ENCODE results near the gene ARL8B. TPM values are rescaled to one million over a fixed set of nuclear protein-coding genes. Genes with fewer than 3 reads are reported as not detected.
"Not testable (repeated sequence)": the region's sequence is repeated elsewhere in the genome, so short reads cannot be mapped to it uniquely, and the experiment has no call there.

Gene ARL8B
- total RNA-seq, 3 donors from 2014 or later = 47.2 to 68.5 (median 52.3) TPM

DNA sequence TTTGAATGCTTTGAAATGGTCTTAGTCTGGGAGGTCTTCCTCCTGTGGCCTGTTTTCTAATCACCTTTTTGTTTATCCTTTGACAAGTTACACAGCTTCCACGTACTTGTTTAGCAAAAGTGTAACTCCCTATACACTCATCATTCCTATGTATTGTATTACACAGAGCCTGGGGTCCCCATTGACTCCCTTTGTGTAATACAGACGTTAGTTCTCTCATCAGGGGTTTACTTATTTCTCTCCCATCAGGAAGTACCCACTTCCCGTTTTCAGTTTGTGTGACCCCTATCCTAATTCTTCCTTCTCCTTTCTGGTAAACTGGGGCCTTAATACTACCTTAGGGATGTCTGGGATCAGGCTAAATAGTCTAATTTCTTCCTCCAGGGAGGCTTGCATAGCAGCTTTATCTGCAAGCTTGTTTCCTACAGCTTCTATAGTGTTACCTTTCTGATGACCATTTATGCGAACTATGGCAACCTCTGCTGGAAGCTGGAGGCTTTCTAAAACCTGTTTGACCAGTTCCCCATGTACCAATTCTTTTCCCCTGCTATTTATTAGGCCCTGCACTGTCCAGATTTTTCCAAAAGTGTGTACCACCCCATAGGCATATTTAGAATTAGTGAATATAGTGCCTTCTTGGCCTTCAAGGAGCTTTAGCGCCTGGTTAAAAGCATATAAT is 22.4 kb downstream of the ARL8B start:
- Histone ChIP-seq H3K4me1 (no peaks in the 10 kb centered on the region), H3K27me3 (no peaks in the 10 kb centered on the region), H3K4me3 (no peak overlapping the region), H3K36me3 (no peaks in the 10 kb centered on the region), H3K27ac (peak overlapping the region; percentile 20 to 48), H3K9me3 (no peaks in the 10 kb centered on the region)
- no peak for DNase-seq (ENCODE audit: low spot score in 2 of 2)
- TF ChIP-seq POLR2AphosphoS5 (IDR thresholded peaks at IDR 0.05) = no peak
- no peak for TF ChIP-seq CTCF (IDR thresholded peaks at IDR 0.05)
- TF ChIP-seq POLR2A (IDR thresholded peaks at IDR 0.05) = no peak
- intact Hi-C loops (cut with DNase I; ENCODE audit: low total_unique reads) = no loop called here

GRCh38 chr3:5145120-5145519 is 23.0 kb downstream of the ARL8B start:
- intact Hi-C loops (cut with DNase I; ENCODE audit: low total_unique reads) = no loop called here
- Histone ChIP-seq H3K36me3 (no peaks in the 10 kb centered on the region), H3K4me1 (no peaks in the 10 kb centered on the region), H3K4me3 (no peak overlapping the region), H3K27ac (peak overlapping the region; percentile 20 to 25), H3K9me3 (no peaks in the 10 kb centered on the region), H3K27me3 (no peaks in the 10 kb centered on the region)
- DNase-seq (ENCODE audit: low spot score in 2 of 2) = no peak
- no peak for TF ChIP-seq POLR2AphosphoS5 (IDR thresholded peaks at IDR 0.05)
- no peak for TF ChIP-seq POLR2A (IDR thresholded peaks at IDR 0.05)
- no peak for TF ChIP-seq CTCF (IDR thresholded peaks at IDR 0.05)

GRCh38 chr3:5147152-5147551 is 25.1 kb downstream of the ARL8B start:
- H3K9me3 ChIP-seq; H3K27me3 ChIP-seq; DNase-seq (ENCODE audit: low spot score in 2 of 2); intact Hi-C loops (cut with DNase I; ENCODE audit: low total_unique reads); H3K27ac ChIP-seq; H3K4me1 ChIP-seq; H3K36me3 ChIP-seq; H3K4me3 ChIP-seq: not testable (repeated sequence)

- DNase-seq (ENCODE audit: low spot score in 2 of 2) = no peak
- H3K36me3 ChIP-seq = no peaks in the 10 kb centered on the region
- TF ChIP-seq POLR2AphosphoS5 (IDR thresholded peaks at IDR 0.05) = no peak
- no peak for TF ChIP-seq POLR2A (IDR thresholded peaks at IDR 0.05)
- TF ChIP-seq CTCF (IDR thresholded peaks at IDR 0.05) = no peak
- H3K27ac ChIP-seq = no peak overlapping the region
- H3K4me1 ChIP-seq = no peaks in the 10 kb centered on the region
- intact Hi-C loops (cut with DNase I; ENCODE audit: low total_unique reads) = no loop called here
- no peaks in the 10 kb centered on the region for H3K27me3 ChIP-seq
- H3K9me3 ChIP-seq = no peaks in the 10 kb centered on the region
- no peak overlapping the region for H3K4me3 ChIP-seq
Observed at GRCh38 chr3:5149306-5149880, 27.3 kb downstream of the ARL8B start.

GRCh38 chr3:5151586-5151985 is 29.5 kb downstream of the ARL8B start:
- TF ChIP-seq POLR2AphosphoS5 (IDR thresholded peaks at IDR 0.05) = no peak
- no peak for TF ChIP-seq CTCF (IDR thresholded peaks at IDR 0.05)
- no peak for TF ChIP-seq POLR2A (IDR thresholded peaks at IDR 0.05)
- H3K4me3 ChIP-seq = no peak overlapping the region
- H3K9me3 ChIP-seq = no peaks in the 10 kb centered on the region
- H3K4me1 ChIP-seq = no peaks in the 10 kb centered on the region
- H3K27me3 ChIP-seq = no peaks in the 10 kb centered on the region
- intact Hi-C loops (cut with DNase I; ENCODE audit: low total_unique reads) = no loop called here
- no peaks in the 10 kb centered on the region for H3K36me3 ChIP-seq
- no peak for DNase-seq (ENCODE audit: low spot score in 2 of 2)
- H3K27ac ChIP-seq = no peak overlapping the region

All from breast epithelium (tissue), 4 donors.